ENCODE measurements around the gene SMPX.

Gene SMPX

GRCh38 chrX:21741869-21742701, 15.8 kb downstream of the SMPX start:
- no peak for DNase-seq

DNA sequence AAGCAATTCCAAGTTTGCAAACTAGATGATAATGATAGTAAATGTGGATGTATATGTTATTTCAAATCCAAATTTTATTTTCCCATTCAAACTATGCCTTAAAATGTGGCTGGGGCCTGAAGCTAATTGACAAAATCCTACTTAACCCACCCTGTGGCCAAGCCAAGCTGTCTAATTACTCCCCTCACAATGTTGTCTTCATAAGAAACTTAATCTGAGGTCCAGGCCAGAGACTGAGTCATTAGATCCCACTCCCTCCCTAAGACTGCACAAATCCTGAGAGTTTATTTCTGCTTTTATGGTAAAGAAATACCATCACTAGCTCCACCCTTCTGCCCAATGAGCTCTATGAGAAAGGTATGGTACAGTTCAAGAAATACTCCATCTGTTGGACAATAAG, 16.6 kb downstream of the SMPX start:
- no peak for DNase-seq

GRCh38 chrX:21740329-21741274, 17.3 kb downstream of the SMPX start:
- DNase-seq, result no peak

DNA sequence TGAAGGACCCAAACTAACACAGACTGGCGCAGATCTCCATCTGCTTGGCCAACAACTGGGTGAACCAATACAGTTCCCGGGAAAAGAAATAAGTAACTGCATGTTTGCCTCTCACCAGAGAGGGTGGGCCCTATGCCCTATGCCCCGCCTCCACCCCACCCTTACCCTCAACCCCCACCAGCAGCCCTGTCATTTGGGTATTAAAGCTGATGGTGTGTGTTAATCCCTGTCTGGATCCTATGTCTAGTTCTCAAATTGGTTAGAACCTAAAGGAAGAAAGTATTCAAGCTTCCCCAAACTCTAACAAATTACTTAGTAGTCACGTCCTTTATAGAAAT, 19.0 kb downstream of the SMPX start:
- DNase-seq, result no peak

DNA sequence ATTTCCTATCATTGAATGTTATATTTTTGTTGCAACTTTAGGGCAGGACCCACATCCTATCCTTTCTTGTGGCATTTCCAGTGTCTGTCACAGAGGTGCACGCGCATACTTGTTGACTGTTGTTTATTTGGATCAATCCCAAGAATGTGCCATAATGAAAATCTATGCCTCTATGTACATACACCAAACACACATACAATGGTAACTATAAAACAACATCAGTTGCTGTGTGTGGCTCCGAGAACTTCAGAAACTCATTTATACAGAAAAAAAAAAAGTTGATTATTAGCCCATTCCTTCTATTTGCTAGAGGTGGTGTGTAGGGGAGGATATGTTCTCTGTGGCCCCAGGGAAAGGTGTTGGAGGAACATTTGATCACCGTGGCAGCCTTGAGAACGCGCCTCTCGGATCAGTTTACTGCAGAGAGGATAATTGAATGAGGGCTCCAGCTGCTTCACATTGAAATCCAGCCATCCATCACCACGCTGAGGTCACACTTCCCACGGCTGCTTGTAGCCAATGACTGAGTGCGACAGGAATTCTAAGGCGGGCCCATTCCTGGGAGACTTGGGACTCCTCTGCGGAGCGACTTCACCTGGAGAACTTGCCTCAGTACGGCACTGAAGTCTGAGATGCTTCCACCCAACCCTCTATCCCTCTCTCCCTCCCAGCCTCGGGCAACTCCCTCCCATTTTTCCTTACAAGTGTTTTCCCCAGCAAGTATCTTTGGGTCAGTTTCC, 19.5 kb downstream of the SMPX start:
- DNase-seq, result no peak

GRCh38 chrX:21735768-21736127, 22.2 kb downstream of the SMPX start:
- DNase-seq, result no peak

- no peak for DNase-seq
Observed at GRCh38 chrX:21735038-21735767, 22.7 kb downstream of the SMPX start.

- DNase-seq, result no peak
Observed at GRCh38 chrX:21734175-21734574, 23.7 kb downstream of the SMPX start.

- no peak for DNase-seq
Observed at GRCh38 chrX:21733705-21734104, 24.2 kb downstream of the SMPX start.

DNA sequence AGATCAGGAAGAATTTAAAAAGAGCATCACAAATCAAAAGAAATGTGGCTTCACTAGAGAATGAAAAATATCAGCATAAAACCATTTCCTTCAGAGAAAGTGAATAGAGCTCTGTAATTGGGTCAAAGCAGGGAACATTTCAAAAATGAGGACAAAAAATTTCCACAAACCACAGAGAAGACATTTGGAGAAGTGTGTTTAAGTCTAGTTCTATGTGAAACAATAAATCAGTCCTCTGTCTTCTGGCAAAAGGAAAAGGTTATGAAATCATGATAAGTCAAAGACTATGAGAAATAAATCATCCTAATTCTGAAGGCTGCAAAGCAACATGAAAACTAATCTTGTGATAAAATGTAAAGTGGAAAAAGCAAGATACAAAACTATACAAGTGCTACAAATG, 27.9 kb downstream of the SMPX start:
- no peak for DNase-seq

- no peak for DNase-seq
Observed at GRCh38 chrX:21728276-21728968, 29.5 kb downstream of the SMPX start.

DNA sequence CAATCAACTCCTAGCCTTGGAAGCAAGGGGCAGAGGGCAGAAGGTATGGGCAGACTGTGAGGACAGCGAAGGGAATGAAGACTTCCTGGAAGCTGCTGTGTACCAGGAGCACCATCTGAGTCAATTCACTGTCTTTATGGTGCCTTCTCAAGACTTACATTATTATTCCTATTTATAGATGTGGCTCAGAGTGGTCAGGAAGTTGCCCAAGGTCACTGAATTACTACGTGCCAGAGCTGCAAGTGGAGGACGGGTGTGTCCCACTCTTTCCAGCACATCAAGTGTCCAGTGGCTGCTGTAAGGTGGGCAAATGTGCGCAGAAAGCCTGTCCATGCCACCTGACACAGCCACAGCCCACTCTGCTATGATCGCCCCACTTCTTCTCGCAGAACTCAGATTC, 32.0 kb downstream of the SMPX start:
- no peak for DNase-seq

- no peak for DNase-seq
Observed at GRCh38 chrX:21725496-21725895, 32.4 kb downstream of the SMPX start.

GRCh38 chrX:21723814-21724213, 34.1 kb downstream of the SMPX start:
- no peak for DNase-seq

- no peak for DNase-seq
Observed at GRCh38 chrX:21723084-21723483, 34.8 kb downstream of the SMPX start.

- DNase-seq, result no peak
Observed at GRCh38 chrX:21721195-21721594, 36.7 kb downstream of the SMPX start.

DNA sequence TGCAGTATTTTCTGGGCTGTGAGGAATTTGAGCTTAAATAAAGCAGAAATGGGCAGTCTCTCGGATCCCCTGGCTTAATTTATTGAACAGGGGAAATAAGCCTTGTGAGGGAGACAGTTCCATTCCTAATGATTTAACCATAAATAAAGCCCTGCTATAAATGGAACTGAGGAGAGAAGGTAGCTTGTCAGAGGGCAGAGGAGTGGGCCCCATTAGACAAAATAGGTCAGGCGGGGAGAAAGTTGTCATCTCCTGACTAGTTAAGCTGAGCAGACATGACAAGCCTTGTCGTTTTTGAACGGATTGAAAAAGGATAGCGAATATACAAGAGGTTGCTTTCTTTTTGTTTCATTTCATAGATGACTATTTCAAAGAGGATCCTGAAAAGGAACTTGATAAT, 39.3 kb downstream of the SMPX start:
- no peak for DNase-seq

DNA sequence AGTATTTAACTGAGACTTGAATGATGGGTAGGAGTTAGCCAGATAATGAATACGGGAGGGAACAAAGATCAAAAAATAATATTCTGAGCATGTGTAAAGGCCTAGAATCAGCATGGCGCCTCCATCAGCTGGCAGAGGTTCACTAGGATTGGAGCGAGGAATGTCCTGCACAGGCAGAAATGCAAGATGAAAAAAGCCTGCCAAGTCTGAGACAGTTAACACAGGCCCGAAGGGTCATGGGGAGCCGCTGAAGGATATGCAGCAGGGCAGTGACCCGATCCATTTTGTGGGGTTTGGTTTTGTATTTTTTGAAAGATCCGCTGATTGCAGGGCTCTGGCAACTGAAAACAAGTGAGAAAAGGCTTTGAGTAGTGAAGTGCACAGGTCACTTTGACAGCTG, 40.1 kb downstream of the SMPX start:
- no peak for DNase-seq

DNA sequence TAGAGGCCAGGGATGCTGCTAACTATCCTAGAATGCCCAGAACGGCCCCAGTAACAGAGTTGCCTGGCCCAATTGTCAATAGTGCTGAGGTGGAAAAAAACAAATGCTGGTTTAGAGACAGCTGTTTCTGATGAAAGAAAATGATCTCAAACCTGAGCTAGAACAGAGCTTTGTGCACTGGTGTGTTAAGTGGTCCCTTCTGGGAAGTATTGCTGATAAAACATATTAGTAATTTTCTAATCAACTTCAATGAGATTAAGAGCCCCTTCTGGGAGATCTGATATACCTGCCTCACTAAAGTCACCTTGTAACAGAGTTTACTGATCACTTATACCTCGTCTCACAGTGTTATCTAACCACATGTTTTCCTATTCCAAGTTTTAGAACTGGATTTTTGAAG, 42.1 kb downstream of the SMPX start:
- DNase-seq, result no peak

DNA sequence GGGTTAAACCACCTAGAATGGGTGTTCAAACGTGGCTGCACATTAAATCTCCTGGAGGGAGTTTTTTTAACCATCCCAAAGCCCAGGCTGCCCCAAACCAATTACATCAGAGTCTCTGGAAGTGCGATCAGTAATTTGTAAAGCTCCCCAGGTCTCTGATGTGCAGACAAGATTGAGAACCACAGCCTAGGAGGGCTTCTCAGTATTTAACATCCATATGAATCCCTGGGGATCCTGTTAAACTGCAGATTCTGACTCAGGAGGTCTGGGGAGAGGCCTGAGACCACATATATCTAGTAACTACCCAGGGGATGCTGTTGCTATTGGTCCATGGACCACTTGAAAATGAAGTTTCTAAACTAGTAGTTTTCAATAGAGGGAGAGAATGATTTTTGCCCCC, 42.6 kb downstream of the SMPX start:
- no peak for DNase-seq

DNA sequence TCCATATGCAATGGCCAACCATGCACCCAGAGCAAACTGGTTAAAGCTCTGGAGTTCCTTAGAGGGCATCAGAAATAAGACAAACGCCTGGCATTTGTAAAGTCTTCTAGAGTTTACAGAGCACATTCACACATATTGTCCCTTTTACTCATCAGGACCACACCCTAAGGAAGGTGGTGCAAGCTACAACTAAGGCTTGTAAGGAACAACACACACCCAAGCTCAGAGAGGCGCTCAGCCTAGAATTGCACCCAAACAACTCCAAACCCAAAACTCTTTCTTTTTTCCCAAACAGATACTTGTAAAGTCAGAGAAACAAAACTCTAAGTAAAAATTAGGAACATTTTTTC, 46.1 kb downstream of the SMPX start:
- no peak for DNase-seq

DNA sequence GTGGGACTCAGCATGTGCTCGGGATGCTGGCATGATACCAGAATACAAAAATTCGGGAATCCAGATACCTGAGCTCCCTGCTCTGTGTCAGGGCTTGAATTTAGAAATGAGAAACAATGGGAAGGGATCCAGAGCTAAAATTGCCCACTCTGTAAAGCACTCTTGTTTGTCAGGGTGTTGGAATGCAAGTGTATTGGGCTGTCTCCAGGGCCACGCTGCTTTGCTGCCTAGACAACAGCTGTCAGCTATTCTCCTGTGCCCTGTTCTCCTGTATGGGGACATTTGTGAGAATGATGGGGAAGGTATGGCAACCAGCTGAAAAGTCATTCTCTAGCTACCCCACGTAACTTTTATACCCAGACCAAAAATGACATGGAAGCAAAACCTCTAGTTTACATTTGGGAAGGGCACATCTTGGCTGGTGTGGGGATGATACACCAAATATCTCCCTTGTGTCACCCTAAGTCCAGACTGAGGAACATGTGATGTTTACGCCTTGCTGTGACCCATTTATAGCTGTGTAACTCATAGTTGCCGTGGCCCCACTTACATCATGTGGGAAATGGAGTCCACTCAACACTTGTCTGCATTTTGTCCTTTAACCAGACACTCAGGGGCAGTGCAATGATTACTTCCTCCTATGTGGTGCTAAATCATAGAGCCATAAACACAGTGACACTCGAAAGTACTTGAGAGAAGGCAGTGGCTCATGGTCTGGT, 46.6 kb downstream of the SMPX start:
- no peak for DNase-seq

Measured in T1000 (cell line).